HG03439 (cell line): Measurements from ENCODE around the gene PROM1.

ENCODE experiments used
- ATAC-seq: cut with Tn5 transposase; IDR thresholded peaks from one replicate; pipeline ENCODE4 v1.9.1; 2021; ENCODE audit warnings: mild to moderate bottlenecking, moderate library complexity; ENCODE audit not compliant: unreplicated experiment

The PROM1 gene

DNA sequence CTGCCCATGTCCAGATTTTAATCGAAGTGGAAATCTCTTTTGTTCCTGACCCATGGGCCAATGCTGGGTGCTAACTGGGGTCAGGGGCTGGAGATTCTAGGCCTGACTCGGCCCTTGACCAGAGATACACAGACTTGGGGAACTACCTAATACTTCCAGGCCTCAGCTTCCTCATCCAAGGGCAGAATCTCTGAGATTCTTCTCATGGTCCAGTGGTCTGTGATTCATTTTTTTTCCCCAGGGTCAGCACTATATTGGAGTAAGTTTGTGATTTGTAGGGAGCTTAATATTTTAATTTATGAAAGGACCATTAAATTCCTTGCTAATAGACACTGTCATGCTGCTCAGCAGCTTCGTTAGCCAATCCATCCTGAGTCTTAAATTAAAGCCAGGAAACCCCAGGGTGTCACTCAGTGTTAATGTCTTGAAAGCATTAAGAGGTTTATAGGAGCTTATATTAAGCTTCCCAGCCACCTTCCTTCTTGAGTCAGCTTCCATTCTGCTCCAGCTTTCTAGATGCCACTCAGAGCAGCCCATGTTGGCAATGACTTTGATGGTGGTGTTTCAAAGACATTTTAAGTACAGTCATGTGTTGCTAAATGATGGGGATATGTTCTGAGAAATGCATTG lies 27.0 kb upstream of the PROM1 start:
- ATAC-seq, result no peak

DNA sequence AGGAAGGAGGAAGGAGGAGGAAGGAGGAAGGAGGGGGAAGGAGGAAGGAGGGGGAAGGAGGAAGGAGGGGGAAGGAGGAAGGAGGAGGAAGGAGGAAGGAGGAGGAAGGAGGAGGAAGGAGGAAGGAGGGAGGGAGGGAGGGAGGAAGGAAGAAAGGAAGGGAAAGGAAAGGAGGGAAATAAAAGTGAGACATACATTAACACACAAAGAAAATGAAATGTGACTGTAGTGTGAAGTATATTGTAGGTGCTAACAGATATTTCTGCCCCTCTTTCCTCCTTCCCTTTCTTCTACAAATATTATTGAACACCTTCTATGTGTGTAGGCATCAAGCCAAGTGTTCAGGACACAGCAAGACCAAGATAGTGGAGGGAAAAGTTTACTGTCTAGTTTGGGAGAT lies 26.4 kb upstream of the PROM1 start:
- no peak for ATAC-seq

DNA sequence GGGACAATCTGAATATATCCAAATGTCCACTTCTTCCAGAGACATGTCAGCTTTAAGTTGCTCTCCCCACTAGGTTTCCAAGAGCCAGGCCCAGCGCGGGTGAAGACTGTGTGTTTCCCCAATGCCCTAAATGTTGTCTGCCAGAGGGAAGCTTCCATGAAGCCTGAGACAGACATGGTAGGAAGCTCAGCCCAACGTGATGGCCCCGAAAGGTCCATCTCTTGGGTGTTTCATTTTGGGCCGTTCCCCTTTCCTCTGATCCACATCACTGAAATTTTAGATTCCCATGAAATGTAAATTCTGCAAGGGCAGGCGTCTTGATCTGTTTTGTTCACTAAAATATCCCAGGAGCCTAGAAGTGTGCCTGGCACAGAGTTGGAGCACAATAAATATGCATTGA lies 25.4 kb upstream of the PROM1 start:
- ATAC-seq, result no peak

DNA sequence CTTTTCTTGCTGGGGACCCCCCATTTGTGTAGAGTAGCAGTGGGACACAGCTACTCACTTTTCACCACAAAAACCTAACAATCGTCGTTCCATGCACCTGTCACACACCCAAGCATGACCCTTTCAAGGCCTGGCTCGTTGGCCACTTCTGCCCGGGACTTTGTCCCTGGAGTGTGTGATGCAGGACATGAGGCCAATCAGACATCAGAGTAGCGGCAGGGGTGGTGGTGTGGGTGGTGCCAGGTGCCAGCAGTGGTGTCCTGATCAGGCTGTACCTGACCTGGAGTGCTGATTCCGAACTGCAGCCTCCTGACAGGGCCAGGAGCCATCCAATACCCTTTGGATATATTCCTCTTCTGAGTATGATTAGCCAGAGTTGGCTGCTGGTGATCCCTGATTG lies 23.1 kb upstream of the PROM1 start:
- no peak for ATAC-seq

DNA sequence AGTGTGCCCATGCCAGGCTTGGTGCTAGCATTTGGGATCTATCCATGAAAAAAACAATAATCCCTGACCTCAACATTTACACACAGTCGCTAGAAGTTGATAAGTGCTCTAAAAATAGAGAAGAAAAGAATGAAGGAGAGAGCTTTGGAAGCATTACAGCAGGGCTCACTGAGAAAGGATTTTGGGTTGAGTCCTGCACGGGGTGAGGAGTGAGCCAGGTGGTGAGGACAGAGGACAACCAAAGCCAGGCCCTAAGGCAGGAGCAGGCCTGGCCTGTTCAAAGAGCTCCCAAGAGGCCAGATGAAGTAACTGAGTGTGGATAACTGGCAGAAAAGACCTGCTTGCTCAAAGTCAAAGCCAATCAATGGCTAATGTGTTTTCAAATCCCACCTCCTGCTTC lies 20.7 kb upstream of the PROM1 start:
- ATAC-seq, result no peak

DNA sequence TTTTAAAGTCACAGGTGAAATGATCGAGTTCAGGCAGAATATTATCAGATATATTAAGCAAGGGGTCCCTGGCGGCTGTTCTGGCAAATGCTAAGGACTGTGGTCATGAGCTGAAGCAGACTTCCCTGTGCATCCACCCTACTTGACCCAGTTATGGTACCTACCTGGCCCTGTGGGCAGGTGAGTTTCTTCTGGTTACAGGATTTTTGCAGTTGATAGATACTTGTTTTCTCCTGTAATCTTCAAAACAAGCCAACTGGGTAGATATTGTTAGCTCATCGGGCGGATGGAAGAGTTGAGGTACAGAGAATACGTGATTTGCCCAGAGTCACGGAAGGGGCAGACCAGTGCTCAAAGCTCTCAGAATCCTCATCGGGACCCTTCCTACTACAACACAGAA lies 18.5 kb upstream of the PROM1 start:
- ATAC-seq, result no peak

DNA sequence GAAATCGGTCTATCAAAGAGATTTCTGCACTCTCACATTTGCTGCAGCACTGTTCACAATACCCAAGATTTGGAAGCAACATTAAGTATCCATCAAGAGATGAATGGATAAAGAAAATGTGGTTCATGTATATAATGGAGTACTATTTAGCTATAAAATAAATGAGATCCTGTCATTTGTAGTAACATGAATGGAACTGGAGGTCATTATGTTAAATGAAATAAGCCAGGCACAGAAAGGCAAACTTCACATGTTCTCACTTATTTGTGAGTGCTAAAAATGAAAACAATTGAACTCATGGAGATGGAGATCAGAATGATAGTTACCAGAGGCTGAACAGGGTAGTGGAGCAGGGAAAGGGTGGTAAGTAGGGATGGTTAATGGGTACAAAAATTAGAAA lies 17.0 kb upstream of the PROM1 start:
- no peak for ATAC-seq

DNA sequence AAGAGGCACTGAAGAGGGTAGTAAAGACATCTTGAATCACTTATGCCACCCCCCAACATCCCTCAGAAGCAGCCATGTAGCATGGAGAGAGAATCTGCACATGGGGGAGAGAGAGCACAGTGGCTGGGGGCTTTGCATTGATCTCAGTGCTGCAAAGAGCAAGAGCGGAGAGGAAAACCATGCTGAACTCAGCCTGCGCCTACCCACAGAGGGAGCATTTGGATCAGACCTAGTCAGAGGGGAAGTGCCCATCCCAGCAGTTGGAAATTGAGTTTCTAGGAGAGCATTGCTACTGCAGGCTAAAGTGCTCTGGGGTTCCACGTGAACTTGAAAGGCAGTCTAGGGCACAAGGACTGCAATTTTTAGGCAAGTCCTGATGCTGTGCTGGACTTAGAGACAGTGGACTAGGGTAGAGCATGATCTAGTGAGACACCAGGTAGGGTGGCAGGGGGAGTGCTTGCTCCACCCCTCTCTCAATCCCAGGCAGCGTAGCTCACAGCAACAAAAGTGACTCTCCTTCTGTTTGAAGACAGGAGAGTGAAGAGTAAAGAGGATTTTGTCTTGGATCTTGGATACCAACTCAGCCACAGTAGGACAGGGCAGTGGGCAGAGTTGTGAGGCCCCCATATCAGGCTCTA lies 9.0 kb upstream of the PROM1 start:
- ATAC-seq, result no peak

DNA sequence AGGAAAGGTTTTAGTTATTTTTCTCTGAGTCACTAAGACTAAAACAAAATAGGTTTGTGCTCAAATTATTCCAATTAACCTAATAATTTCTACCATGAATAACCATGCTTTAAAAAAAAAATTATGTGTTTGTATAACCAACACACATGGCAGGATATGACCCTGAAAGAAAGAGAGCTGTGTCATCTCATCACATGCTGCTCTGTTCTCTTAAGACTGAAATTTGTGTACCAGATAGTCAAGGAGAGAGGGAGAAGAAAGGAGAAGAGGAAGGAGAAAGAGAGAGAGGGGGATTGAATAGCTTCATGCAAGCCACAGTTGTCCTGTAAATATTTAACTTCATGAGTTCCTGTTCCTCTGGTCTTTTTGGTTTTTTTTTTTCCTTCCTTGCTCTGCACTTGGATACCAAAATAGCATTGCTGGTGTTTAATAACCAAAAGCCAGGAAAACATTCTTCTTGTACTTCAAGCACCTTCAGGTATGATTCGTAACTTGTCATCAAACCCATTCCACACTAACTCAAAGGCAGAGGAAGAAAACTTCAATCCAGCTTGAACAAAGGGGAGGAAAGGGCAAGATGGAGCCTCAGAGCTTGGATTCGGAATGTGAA lies 6.4 kb upstream of the PROM1 start:
- no peak for ATAC-seq

DNA sequence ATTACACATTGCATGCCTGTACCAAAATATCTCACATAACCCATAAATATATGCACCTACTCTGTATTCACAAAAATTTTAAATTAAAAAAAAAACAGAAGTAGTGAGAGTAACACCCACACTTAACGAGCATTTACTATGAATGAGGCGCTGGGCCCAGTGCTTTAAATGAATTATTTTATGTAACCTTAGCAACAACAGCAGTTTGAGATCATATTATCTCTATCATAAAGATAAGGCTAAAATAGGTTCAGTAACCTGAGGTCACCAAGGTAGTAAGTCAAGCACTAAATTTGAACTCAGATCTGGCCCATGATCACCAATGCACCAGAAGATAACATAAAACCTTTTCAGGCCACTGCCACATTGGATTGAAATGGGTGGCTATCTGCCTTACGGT lies 5.3 kb upstream of the PROM1 start:
- ATAC-seq, result no peak

DNA sequence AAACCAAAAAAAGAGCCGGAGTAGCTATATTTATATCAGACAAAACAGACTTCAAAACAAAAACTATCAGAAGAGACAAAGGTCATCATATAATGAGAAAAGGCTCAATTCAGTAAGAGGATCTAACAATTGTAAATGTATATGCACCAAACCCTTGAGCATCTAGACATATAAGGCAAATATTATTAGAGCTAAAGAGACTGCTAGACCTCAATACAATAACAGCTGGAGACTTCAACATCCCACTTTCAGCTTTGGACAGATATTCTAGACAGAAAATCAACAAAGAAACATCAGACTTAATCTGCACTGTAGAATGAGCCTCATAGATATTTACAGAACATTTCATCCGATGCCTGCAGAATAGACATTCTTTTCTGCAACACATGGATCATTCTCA lies 4.8 kb upstream of the PROM1 start:
- ATAC-seq, result no peak

DNA sequence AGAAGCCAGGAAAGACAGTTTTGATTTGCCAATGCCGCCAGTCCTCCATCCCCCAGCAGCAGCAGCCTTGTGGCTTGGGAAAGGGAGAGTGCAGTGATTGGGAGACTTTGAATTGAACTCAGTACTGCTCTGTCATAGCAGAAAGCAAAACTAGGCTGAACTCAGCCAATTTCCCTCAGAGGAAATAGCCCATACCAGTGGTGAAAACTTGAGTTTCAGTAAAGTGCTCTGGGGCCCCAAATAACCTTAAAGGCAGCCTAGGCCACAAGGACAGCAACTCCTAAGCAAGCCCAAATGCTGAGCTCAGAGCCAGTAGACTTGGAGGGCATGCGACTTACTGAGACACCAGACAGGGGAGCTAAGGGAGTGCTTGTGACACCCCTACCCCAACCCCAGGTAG lies 2.0 kb upstream of the PROM1 start:
- no peak for ATAC-seq

DNA sequence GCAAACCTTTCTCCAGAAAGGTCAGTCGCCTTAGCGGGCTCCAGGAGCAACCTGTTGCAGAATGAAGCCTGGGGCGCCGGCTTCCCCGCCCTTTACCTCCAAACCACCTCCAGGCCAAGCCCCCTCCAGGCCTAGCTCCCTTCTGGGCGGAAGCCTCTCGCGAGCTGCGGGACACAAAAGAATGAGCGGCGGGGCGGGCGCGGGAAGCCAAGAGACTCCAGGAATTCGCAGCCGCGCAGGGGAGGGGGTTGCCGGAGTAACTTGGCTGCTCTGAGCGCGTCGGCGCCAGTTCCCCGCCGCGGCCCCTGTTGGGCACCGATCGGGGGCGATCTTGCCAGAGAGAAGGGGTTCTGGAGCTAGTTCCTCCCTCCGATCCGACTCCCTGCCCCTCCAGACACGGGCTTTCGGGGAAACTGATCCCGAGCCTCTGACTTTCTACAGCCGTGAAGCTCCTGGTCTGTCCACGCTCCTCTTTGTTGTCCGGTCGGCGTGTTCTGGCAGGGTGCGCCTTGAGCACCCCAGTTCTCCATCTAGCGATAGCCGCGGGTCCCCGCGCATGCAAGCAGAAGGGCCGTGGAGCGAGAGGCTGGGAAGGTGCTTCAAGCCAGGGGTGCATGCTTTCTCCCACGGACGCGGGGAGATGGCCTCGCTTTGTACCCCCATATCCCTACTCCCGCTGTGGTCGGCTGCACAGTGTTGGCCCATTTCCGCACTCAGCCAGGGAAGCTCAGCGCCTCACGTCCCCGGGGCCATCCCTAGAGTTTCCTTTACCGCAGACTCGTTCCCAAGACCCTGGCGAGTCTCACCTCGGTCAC lies 1.2 kb downstream of the PROM1 start:
- ATAC-seq, result no peak

DNA sequence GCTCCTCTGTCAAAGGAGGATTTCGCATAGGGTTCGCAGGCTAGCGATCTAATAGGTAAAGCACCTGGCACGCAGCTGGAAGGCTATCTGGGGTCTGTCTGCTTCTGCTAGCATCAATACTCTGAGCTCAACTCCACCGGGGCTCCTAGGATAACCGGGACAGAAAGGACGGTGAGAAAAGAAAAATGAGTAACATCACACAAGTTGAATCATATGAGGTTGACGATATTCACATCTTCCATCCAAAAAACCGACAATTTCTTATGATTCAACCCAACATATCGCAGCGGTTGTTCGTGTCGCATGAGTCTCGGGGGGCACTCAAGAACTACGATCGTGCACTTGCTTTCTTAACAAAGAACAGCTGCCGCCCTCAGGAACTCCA lies 1.8 kb downstream of the PROM1 start:
- no peak for ATAC-seq

DNA sequence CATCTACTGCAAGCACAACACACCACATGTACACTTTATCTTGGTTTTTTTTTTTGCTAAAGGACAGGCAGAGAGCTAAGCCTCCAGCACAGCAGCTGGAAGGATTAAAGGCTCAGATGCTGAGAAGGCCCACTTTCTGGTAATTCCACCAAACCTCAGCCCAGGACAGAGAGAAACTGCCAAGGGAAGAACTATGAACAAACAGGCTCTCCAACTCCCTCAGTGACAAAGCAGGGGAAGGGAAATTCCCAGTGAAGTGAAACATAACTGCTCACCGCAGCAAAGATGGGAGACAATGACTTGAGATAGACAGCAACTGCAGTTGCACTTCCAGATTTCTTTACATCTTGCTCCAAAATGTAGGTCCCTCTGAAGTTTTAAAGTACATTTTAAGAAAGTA lies 4.8 kb downstream of the PROM1 start:
- peak; percentile 56 for ATAC-seq

DNA sequence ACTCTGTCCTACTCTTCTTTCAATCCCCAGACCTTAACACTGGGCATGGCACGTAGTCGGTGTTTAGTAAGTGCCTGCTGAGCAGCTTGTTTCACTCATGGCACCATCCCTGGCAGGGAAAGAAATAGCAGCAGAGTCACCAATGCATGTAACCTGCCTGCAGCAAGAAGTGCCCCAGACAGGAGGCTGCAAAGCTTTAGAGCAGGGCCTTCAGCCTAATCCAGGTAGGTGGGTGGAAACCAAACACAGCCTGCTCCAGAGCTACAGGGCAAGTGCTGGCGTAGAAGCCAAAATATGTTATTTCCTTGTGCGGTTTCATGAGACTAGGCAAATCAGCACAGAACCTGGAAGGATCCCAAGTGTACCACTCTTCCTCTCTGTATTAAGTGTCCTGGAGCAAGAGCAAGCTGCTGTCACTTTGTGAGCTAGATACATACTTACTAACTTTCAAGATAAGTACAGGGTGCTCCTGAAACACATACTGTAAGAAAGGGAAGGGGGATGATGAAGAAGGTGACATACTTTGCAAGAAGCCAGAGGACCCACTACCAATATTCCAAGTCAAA lies 5.5 kb downstream of the PROM1 start:
- no peak for ATAC-seq

DNA sequence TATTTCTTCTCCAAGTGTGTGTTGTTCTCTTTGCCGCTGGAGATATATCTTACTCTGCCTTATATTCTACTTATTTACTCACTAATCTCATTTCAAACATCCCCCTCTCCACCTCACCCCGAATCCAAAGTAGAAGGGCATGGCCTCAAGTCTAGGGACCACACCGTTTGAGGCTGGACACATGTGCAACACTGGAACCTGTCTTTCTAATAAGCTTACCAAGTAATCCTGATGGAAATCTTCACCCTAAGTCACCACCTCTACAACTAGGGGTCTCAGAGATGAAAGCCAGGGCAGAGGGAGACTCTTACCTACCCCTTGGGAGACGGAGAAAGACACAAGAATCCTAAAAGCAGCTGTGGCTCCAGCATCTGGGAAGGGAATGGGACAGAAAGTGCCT lies 6.0 kb downstream of the PROM1 start:
- no peak for ATAC-seq

DNA sequence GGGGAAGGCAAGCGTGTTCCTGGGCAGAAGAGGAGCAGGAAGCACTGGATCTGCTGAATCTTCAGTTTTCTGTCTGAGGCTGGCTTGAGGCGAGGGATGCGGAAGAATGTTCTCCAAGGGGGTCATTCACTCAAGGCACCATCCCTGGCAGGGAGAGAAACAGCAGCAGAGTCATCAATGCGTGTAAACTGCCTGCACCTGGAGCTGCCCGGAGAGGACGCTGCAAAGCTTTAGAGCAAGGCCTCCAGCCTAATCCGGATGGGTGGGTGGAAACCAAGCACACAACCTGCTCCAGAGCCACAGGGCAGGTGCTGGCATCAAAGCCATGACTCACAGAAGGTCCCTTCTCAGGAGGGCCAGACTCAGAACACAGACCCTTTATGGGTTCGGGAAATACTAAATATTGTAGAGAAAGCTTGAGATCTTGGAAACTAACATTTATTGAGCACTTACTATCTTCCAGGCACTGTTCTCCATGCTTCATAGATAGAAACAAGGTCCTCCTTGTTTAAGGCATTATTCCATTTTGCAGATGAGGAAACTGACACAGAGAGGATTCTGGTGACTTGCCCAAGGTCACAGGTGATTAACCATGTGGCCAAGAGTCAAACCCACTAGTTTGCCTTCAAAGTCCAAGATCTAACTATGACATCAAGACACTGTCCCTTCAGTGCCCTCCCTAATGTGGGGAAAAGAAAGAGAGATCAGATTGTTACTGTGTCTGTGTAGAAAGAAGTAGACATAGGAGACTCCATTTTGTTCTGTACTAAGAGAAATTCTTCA lies 7.7 kb downstream of the PROM1 start:
- ATAC-seq, result no peak

DNA sequence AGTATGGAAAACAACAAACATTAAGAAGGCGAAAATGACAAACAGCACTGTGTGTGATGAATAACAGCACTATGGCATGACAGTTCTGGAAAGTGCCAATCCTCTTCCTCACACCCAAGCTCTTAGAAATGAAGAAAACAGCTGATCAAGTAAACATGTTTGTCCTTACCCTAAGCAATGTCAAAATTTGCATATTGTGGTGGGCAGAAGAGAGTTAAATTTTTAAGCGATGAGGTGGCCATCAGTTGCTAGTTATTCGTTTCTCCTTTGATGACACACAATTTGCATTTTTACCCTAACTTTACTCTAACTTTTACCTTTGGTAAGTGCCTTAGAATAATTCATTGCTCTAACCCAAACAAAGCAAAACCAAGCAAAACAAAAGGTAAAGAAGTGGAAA lies 8.8 kb downstream of the PROM1 start:
- no peak for ATAC-seq

DNA sequence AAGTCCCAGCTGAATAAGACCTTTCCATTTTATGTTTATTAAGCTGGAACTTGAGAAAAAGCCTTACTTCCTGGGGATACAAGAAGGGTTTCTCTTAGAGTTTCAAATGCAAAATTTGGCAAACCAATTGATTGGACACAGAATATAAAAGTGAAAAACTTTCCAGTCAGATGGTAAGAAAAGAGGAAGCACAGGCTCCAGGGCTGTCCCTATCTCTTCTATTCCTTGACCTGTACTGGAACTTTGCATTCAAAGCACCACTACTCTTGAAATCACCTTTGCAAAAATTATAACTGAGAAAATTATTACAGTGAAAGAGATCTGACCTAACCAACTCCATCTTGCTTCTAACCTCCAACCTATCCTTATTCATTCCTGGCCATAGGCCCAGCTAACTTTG lies 11.7 kb downstream of the PROM1 start:
- no peak for ATAC-seq

DNA sequence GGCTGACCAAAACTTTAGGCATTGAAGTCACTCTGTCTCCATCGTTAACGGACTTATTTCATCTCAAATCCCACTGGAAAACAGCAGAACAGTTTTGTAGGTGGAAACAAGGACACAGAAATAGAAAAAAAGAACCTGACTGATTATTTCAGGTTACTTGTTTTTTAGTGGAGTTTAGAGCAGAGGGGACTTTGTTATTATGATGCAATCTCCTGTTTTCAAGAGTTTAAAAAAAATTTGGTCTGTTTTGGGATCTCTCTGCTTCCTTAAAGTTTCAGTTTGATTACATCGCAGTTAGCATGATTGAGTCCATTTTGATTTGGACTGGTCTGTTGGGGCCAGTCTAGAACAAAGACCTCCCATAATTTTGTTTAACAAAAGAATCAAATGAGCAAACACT lies 13.6 kb downstream of the PROM1 start:
- no peak for ATAC-seq
